Measurements from ENCODE around the gene TBCE.

DNA sequence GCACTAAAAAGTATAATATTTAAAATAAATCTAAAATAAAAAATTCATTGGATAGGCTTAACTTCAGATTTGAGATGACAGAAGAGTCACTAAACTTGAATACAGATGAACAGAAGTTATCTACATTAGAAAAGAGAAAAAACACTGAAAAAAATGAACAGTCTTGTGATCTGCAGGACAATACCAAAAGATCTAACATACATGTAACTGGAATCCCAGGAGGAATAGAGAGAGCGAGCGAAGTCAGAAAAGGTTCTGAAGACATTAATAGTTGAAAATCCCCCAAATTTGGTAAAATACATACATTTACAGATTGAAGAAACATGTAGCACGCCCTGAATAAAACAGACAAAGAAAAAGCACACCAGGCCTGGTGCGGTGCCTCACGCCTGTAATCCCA, 115.9 kb downstream of the TBCE start:
- no peak for TF ChIP-seq CTCF (IDR thresholded peaks at IDR 0.05)
- TF ChIP-seq EP300 (IDR thresholded peaks at IDR 0.05) = no peak
- no peak for TF ChIP-seq POLR2A (IDR thresholded peaks at IDR 0.05)
